GOT3 (cell line): ENCODE results near the gene TLR9.

Experiments
- DNase-seq: peaks from one replicate; lab custom pipeline; 2025; ENCODE audit warnings: mixed read lengths; lab: John Stamatoyannopoulos, UW

Gene TLR9

GRCh38 chr3:52172262-52172757 is 53.1 kb downstream of the TLR9 start:
- no peak for DNase-seq

DNA sequence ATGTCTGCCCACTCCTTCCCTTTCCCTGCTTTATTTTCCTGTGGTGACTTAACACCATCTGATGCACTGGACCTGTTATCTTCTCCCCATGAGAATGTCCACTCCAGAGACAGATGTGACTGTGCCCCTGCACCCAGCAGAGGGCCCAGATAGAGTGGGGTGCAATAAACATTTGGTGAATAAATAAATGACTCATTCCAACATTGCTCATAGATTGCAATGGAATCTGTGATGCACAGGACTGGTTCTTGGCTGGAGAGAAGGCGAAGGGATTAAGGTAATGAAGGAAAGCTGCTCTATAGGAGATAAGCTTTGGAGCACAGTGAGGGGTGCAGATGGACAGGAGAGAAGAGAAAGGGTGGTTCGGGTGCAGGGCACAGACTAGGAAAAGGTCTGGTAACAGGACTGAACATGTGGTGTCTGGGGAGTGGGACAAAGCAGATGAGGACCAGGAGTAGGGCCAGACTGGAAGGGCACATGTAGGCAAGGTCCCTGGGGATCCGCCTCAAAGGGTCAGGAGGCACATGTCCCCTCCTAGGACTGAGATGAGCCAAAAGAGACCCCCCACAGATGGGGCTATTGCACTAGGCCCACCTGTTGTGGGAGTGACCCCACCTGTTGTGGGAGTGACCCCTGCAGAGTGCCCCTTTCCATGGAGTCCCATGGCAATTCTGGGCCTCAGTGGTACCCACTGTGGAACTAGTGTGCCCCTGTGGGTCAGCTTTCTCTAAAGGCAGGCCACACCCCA is 53.8 kb downstream of the TLR9 start:
- no peak for DNase-seq
